HEK293T (cell line): ENCODE results near the gene TPP2.

Source experiments
- ARNT ChIP-seq: fragments of 450-650 bp; IDR thresholded peaks from 2 replicates; pipeline ENCODE4 v1.6.1; 2017; ENCODE audit warnings: mild to moderate bottlenecking
- CTBP1 ChIP-seq: fragments of 450-650 bp; IDR thresholded peaks from 2 replicates; pipeline ENCODE4 v1.6.1; 2016; ENCODE audit warnings: borderline replicate concordance
- FOXA1 ChIP-seq: fragments of 450-650 bp; IDR thresholded peaks from 2 replicates; pipeline ENCODE4 v1.6.1; 2016; ENCODE audit warnings: mild to moderate bottlenecking
- FOXK2 ChIP-seq: fragments of 450-650 bp; IDR thresholded peaks from 2 replicates; pipeline ENCODE4 v1.6.1; 2016; ENCODE audit warnings: mild to moderate bottlenecking
- FOXM1 ChIP-seq: fragments of 450-650 bp; IDR thresholded peaks from 2 replicates; pipeline ENCODE4 v1.6.1; 2017; ENCODE audit warnings: mild to moderate bottlenecking, borderline replicate concordance
- HDGF ChIP-seq: fragments of 450-650 bp; IDR thresholded peaks from 2 replicates; pipeline ENCODE4 v1.6.1; 2017; ENCODE audit warnings: antibody characterized with exemption, borderline replicate concordance
- L3MBTL2 ChIP-seq: fragments of 450-650 bp; conservative IDR thresholded peaks from 2 replicates; pipeline ENCODE4 v1.6.1; 2016; ENCODE audit warnings: mild to moderate bottlenecking
- LEF1 ChIP-seq: fragments of 450-650 bp; IDR thresholded peaks from 2 replicates; pipeline ENCODE4 v1.6.1; 2017; ENCODE audit warnings: mild to moderate bottlenecking, borderline replicate concordance
- NFRKB ChIP-seq: fragments of 450-650 bp; IDR thresholded peaks from 2 replicates; pipeline ENCODE4 v1.6.1; 2016; ENCODE audit warnings: mild to moderate bottlenecking, moderate library complexity
- PKNOX1 ChIP-seq: fragments of 450-650 bp; IDR thresholded peaks from 2 replicates; pipeline ENCODE4 v1.6.1; 2016
- SP1 ChIP-seq: fragments of 450-650 bp; IDR thresholded peaks from 2 replicates; pipeline ENCODE4 v1.6.1; 2017
- SUZ12 ChIP-seq: fragments of 450-650 bp; IDR thresholded peaks from 2 replicates; pipeline ENCODE4 v1.6.1; 2016; ENCODE audit warnings: mild to moderate bottlenecking

GRCh38 chr13:102566513-102566912, 30.3 kb upstream of the TPP2 start:
- TF ChIP-seq FOXA1 (no peak), NFRKB (no peak), FOXK2 (no peak), HDGF (no peak), LEF1 (no peak), CTBP1 (no peak), SUZ12 (no peak), FOXM1 (no peak), PKNOX1 (no peak), SP1 (no peak), ARNT (no peak), L3MBTL2 (no peak)
